DMS 273 (cell line): ENCODE data around the gene GASK1A.

Source experiments
- DNase-seq: peaks from one replicate; lab custom pipeline; 2025; ENCODE audit not compliant: unreplicated experiment; lab: John Stamatoyannopoulos, UW

The GASK1A gene

GRCh38 chr3:43086460-43087165 is 107.5 kb downstream of the GASK1A start:
- no peak for DNase-seq

- DNase-seq = no peak
These were observed 108.2 kb downstream of the GASK1A start for GRCh38 chr3:43087249-43087776.

GRCh38 chr3:43089081-43089480 is 110.0 kb downstream of the GASK1A start:
- no peak for DNase-seq

GRCh38 chr3:43090238-43090637 is 111.1 kb downstream of the GASK1A start:
- DNase-seq = no peak

GRCh38 chr3:43091481-43091880 is 112.4 kb downstream of the GASK1A start:
- no peak for DNase-seq

GRCh38 chr3:43093006-43093405 is 113.9 kb downstream of the GASK1A start:
- DNase-seq = no peak

GRCh38 chr3:43093974-43094373 is 114.9 kb downstream of the GASK1A start:
- DNase-seq = no peak

- DNase-seq = no peak
These were observed 115.3 kb downstream of the GASK1A start for GRCh38 chr3:43094381-43094780.

GRCh38 chr3:43094851-43095250 is 115.7 kb downstream of the GASK1A start:
- DNase-seq = no peak

- DNase-seq = no peak
These were observed 116.3 kb downstream of the GASK1A start for GRCh38 chr3:43095370-43095769.

- DNase-seq = no peak
These were observed 117.7 kb downstream of the GASK1A start for GRCh38 chr3:43096761-43097160.

GRCh38 chr3:43097400-43098080 is 118.4 kb downstream of the GASK1A start:
- no peak for DNase-seq

GRCh38 chr3:43098761-43099160 is 119.7 kb downstream of the GASK1A start:
- no peak for DNase-seq

- DNase-seq = no peak
These were observed 123.8 kb downstream of the GASK1A start for GRCh38 chr3:43102773-43103480.

GRCh38 chr3:43104039-43104438 is 124.9 kb downstream of the GASK1A start:
- no peak for DNase-seq

GRCh38 chr3:43104660-43105595 is 125.8 kb downstream of the GASK1A start:
- peak; percentile 48 for DNase-seq

- peak; percentile 94 for DNase-seq
These were observed 126.6 kb downstream of the GASK1A start, which contains the start of gene POMGNT2 for GRCh38 chr3:43105596-43106292. POMGNT2 (minus strand) TSS chr3:43106079; CDS start chr3:43081431, 24,648 bp downstream.

- no peak for DNase-seq
These were observed 127.2 kb downstream of the GASK1A start for GRCh38 chr3:43106293-43106628.
